Ishikawa (cell line): Measurements from ENCODE around the gene BATF2.

Experiments
- CEBPB ChIP-seq: IDR thresholded peaks from 2 replicates; pipeline ENCODE4 v1.6.1; 2012
- EP300 ChIP-seq: IDR thresholded peaks from 2 replicates; pipeline ENCODE4 v1.6.1; 2012; ENCODE audit warnings: borderline replicate concordance
- RAD21 ChIP-seq: IDR thresholded peaks from 2 replicates; pipeline ENCODE4 v1.6.1; 2012; ENCODE audit warnings: low read depth
- TAF1 ChIP-seq: IDR thresholded peaks from 2 replicates; pipeline ENCODE4 v1.6.1; 2012; ENCODE audit warnings: low read depth, mild to moderate bottlenecking
- YY1 ChIP-seq: IDR thresholded peaks from 2 replicates; pipeline ENCODE4 v1.6.1; 2012; ENCODE audit warnings: low read depth
- TF ChIP-seq, protein P1 (sequence below): IDR thresholded peaks from 2 replicates; pipeline ENCODE4 v1.6.1; 2012
- TF ChIP-seq, protein P2 (sequence below): IDR thresholded peaks from 2 replicates; pipeline ENCODE4 v1.6.1; 2012; ENCODE audit warnings: low read depth, mild to moderate bottlenecking

DNA sequence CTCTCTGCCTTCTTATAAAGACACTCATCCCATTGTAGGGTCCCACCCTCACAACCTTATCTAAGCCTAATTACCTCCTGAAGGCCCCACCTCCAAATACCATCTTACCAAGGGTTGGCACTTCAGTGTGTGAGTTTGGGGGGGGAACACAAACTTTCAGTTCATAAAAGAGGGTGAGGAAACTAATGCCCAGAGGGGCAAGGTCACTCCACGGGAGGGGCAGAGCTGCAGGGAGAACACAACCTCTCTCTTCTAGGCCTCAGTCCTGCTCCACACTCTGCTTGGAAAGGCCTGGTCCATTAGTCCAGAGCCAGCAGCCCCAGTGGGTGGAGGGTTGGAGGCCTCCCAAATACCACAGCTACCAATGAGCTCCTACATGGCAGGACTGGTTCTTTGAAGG lies 2.7 kb upstream of the BATF2 start:
- no peak for TF ChIP-seq RAD21
- no peak for TF ChIP-seq YY1
- TF ChIP-seq TAF1: no peak
- TF ChIP-seq CEBPB: no peak
- TF ChIP-seq, protein P1, sequence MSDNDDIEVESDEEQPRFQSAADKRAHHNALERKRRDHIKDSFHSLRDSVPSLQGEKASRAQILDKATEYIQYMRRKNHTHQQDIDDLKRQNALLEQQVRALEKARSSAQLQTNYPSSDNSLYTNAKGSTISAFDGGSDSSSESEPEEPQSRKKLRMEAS: no peak
- TF ChIP-seq, protein P2, sequence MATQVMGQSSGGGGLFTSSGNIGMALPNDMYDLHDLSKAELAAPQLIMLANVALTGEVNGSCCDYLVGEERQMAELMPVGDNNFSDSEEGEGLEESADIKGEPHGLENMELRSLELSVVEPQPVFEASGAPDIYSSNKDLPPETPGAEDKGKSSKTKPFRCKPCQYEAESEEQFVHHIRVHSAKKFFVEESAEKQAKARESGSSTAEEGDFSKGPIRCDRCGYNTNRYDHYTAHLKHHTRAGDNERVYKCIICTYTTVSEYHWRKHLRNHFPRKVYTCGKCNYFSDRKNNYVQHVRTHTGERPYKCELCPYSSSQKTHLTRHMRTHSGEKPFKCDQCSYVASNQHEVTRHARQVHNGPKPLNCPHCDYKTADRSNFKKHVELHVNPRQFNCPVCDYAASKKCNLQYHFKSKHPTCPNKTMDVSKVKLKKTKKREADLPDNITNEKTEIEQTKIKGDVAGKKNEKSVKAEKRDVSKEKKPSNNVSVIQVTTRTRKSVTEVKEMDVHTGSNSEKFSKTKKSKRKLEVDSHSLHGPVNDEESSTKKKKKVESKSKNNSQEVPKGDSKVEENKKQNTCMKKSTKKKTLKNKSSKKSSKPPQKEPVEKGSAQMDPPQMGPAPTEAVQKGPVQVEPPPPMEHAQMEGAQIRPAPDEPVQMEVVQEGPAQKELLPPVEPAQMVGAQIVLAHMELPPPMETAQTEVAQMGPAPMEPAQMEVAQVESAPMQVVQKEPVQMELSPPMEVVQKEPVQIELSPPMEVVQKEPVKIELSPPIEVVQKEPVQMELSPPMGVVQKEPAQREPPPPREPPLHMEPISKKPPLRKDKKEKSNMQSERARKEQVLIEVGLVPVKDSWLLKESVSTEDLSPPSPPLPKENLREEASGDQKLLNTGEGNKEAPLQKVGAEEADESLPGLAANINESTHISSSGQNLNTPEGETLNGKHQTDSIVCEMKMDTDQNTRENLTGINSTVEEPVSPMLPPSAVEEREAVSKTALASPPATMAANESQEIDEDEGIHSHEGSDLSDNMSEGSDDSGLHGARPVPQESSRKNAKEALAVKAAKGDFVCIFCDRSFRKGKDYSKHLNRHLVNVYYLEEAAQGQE: no peak
- TF ChIP-seq EP300: no peak
